ENCODE measurements around the gene NRP2. TPM values are rescaled to one million over a fixed set of nuclear protein-coding genes. Genes with fewer than 3 reads are reported as not detected.
A peak's percentile ranks its signal among the peaks of the same experiment; 100 is the strongest.

Gene NRP2
- total RNA-seq, 1 experiment from 2014 or later, result 18.3 TPM

DNA sequence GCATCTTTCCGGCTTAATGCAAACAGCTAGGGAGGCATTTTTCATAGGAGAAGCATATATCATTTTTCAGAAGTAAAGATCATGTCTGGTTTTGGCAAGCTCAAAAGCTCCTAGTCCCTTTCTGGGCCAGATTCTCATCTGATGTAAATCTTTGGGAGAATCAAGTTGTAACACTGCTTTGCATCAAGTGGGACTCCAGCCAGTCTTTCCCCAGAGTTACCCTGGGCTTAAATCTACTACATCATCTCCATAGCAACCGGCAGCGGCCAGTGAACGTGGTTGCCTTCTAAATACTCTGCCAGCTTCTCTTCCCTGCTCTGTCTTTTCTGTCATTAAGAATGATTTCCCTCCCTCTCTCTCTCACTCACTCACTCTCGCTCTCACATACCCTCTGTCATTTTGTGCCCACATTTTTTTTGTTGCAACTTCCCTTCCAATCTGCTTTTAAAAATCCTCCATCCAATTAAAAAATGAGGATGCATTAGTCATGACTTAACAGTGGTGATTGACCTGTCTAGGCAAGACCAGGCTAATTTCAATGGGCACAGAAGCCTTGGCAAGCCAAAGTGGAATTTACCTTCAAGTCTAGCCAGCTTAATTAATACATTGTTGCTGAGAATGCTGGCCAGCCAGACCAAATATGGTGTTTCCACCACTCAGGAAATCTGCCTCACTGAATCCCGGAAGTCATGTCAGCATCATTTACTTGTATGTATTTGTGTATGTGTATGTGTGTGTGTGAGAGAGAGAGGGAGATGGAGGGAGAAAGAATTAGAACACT is 93.0 kb downstream of the NRP2 start:
- Histone ChIP-seq H2AFZ (ENCODE audit: low read length) (no peak overlapping the region), H3K79me2 (ENCODE audit: low read length) (no peaks in the 10 kb centered on the region), H3F3A (ENCODE audit: low read length, unreplicated experiment) (no peaks in the 10 kb centered on the region), H3K9me3 (ENCODE audit: low read length) (no peaks in the 10 kb centered on the region), H3K4me3 (ENCODE audit: low read length) (no peak overlapping the region), H4K20me1 (ENCODE audit: low read length) (no peaks in the 10 kb centered on the region), H3K9ac (ENCODE audit: low read length) (no peak overlapping the region), H3K4me2 (ENCODE audit: low read length) (no peak overlapping the region), H3K9me2 (replicated peaks; ENCODE audit: low read length) (no peaks in the 10 kb centered on the region), H3K36me3 (ENCODE audit: low read depth, low read length) (no peaks in the 10 kb centered on the region), H3K4me1 (ENCODE audit: insufficient read depth, low read length) (no peaks in the 10 kb centered on the region; the same call in 1 of the 2 replicates), H3K27ac (ENCODE audit: low read length) (no peak overlapping the region), H3K27me3 (ENCODE audit: low read length) (no peaks in the 10 kb centered on the region)
- intact Hi-C loops (cut with micrococcal nuclease), result no loop called here
- TF ChIP-seq, protein P1, sequence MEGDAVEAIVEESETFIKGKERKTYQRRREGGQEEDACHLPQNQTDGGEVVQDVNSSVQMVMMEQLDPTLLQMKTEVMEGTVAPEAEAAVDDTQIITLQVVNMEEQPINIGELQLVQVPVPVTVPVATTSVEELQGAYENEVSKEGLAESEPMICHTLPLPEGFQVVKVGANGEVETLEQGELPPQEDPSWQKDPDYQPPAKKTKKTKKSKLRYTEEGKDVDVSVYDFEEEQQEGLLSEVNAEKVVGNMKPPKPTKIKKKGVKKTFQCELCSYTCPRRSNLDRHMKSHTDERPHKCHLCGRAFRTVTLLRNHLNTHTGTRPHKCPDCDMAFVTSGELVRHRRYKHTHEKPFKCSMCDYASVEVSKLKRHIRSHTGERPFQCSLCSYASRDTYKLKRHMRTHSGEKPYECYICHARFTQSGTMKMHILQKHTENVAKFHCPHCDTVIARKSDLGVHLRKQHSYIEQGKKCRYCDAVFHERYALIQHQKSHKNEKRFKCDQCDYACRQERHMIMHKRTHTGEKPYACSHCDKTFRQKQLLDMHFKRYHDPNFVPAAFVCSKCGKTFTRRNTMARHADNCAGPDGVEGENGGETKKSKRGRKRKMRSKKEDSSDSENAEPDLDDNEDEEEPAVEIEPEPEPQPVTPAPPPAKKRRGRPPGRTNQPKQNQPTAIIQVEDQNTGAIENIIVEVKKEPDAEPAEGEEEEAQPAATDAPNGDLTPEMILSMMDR (conservative IDR thresholded peaks at IDR 0.05; ENCODE audit: low read depth, low read length), result no peak
- TF ChIP-seq EZH2phosphoT487 (IDR thresholded peaks at IDR 0.05; ENCODE audit: borderline replicate concordance, low read length) (no peak), EZH2 (IDR thresholded peaks at IDR 0.05; ENCODE audit: low read length, unreplicated experiment) (no peak)
- DNase-seq (no peak), ATAC-seq (no peak)
- no TSS peak for BruUV-seq (replicated peaks)
- ChIA-PET CTCF (interaction anchor here (0.6 kb wide), 1 partner anchor 207 kb away, joined by 9 read pairs; no protein-coding TSS in a partner anchor), POLR2A (ENCODE audit: unreplicated experiment) (no interaction called here)

DNA sequence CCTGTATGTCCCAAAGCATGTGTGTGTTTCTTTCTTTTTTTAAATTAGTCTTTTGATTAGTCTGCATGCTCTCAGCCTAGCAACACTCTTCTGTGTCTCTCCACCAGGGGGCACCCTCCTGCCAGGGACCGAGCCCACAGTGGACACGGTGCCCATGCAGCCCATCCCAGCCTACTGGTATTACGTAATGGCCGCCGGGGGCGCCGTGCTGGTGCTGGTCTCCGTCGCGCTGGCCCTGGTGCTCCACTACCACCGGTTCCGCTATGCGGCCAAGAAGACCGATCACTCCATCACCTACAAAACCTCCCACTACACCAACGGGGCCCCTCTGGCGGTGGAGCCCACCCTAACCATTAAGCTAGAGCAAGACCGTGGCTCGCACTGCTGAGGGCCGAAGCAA is 93.8 kb downstream of the NRP2 start:
- Histone ChIP-seq H3K4me1 (ENCODE audit: insufficient read depth, low read length) (no peaks in the 10 kb centered on the region), H3K9me3 (ENCODE audit: low read length) (no peaks in the 10 kb centered on the region), H4K20me1 (ENCODE audit: low read length) (no peaks in the 10 kb centered on the region), H3F3A (ENCODE audit: low read length, unreplicated experiment) (no peaks in the 10 kb centered on the region), H3K9me2 (replicated peaks; ENCODE audit: low read length) (no peaks in the 10 kb centered on the region), H2AFZ (ENCODE audit: low read length) (no peak overlapping the region), H3K79me2 (ENCODE audit: low read length) (no peaks in the 10 kb centered on the region), H3K4me3 (ENCODE audit: low read length) (no peak overlapping the region), H3K36me3 (ENCODE audit: low read depth, low read length) (no peaks in the 10 kb centered on the region), H3K4me2 (ENCODE audit: low read length) (no peak overlapping the region), H3K27me3 (ENCODE audit: low read length) (no peaks in the 10 kb centered on the region), H3K27ac (ENCODE audit: low read length) (no peak overlapping the region), H3K9ac (ENCODE audit: low read length) (no peak overlapping the region)
- intact Hi-C loops (cut with micrococcal nuclease), result no loop called here
- POLR2A ChIA-PET (ENCODE audit: unreplicated experiment), result no interaction called here
- CTCF ChIA-PET, result no interaction called here
- BruUV-seq (replicated peaks), result no TSS peak
- DNase-seq (peak; percentile 45), ATAC-seq (peak; percentile 53; the same call in 1 of the 2 replicates)
- TF ChIP-seq EZH2 (IDR thresholded peaks at IDR 0.05; ENCODE audit: low read length, unreplicated experiment), result no peak
- TF ChIP-seq, protein P1 (conservative IDR thresholded peaks at IDR 0.05; ENCODE audit: low read depth, low read length), result peak; percentile 84

DNA sequence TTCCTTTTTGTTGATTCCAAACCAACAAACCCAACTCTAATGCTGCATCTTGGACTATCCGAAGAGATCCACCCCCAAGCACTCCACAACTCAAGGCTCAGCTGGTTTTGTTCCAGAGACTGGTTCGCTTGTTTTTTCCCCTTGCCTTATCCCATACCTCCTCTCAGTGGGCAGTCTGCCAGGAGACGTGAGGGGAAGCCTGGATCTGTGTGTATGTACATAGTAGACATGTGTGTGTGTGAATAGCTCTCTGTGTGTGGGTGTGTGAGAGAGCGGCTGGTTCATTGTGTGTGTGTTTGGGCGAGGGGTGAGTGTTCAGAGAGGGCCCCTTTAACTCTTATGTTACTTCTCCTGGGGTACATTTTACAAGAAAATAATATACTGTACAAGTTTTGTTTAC is 94.4 kb downstream of the NRP2 start:
- H4K20me1 ChIP-seq (ENCODE audit: low read length), result no peaks in the 10 kb centered on the region
- intact Hi-C loops (cut with micrococcal nuclease), result no loop called here
- no peaks in the 10 kb centered on the region for H3K27me3 ChIP-seq (ENCODE audit: low read length)
- CTCF ChIA-PET, result no interaction called here
- H3K9me3 ChIP-seq (ENCODE audit: low read length), result no peaks in the 10 kb centered on the region
- H3K79me2 ChIP-seq (ENCODE audit: low read length), result no peaks in the 10 kb centered on the region
- no peak overlapping the region for H3K4me3 ChIP-seq (ENCODE audit: low read length)
- no TSS peak for BruUV-seq (replicated peaks)
- TF ChIP-seq EZH2phosphoT487 (IDR thresholded peaks at IDR 0.05; ENCODE audit: borderline replicate concordance, low read length) (no peak), EZH2 (IDR thresholded peaks at IDR 0.05; ENCODE audit: low read length, unreplicated experiment) (no peak)
- TF ChIP-seq, protein P1 (conservative IDR thresholded peaks at IDR 0.05; ENCODE audit: low read depth, low read length), result no peak
- no peaks in the 10 kb centered on the region for H3K36me3 ChIP-seq (ENCODE audit: low read depth, low read length)
- DNase-seq (no peak), ATAC-seq (no peak)
- POLR2A ChIA-PET (ENCODE audit: unreplicated experiment), result no interaction called here
- no peak overlapping the region for H3K4me2 ChIP-seq (ENCODE audit: low read length)
- no peak overlapping the region for H3K27ac ChIP-seq (ENCODE audit: low read length)
- H3K9me2 ChIP-seq (replicated peaks; ENCODE audit: low read length), result no peaks in the 10 kb centered on the region
- no peak overlapping the region for H2AFZ ChIP-seq (ENCODE audit: low read length)
- H3K9ac ChIP-seq (ENCODE audit: low read length), result no peak overlapping the region
- no peaks in the 10 kb centered on the region for H3F3A ChIP-seq (ENCODE audit: low read length, unreplicated experiment)
- H3K4me1 ChIP-seq (ENCODE audit: insufficient read depth, low read length), result no peaks in the 10 kb centered on the region
